Measurements from ENCODE around the gene DOK3.
A peak's percentile ranks its signal among the peaks of the same experiment; 100 is the strongest.
"Not testable (repeated sequence)": the region's sequence is repeated elsewhere in the genome, so short reads cannot be mapped to it uniquely, and the experiment has no call there.

DOK3 gene

GRCh38 chr5:177534433-177534832 is 24.8 kb upstream of the DOK3 start:
- DNase-seq: not testable (repeated sequence)

GRCh38 chr5:177531209-177531940 is 21.7 kb upstream of the DOK3 start:
- no peak for DNase-seq

- no peak for DNase-seq
These were observed 21.0 kb upstream of the DOK3 start for GRCh38 chr5:177530638-177531037.

GRCh38 chr5:177529247-177530203 is 19.9 kb upstream of the DOK3 start:
- no peak for DNase-seq

GRCh38 chr5:177528631-177529030 is 19.0 kb upstream of the DOK3 start:
- DNase-seq: no peak

- no peak for DNase-seq
These were observed 18.0 kb upstream of the DOK3 start for GRCh38 chr5:177527595-177527994.

- DNase-seq: no peak
These were observed 17.2 kb upstream of the DOK3 start for GRCh38 chr5:177526791-177527190.

GRCh38 chr5:177526191-177526590 is 16.6 kb upstream of the DOK3 start:
- DNase-seq: no peak

GRCh38 chr5:177524941-177525655 is 15.5 kb upstream of the DOK3 start:
- DNase-seq: no peak

GRCh38 chr5:177524539-177524900 is 14.9 kb upstream of the DOK3 start:
- no peak for DNase-seq

- DNase-seq: no peak
These were observed 14.3 kb upstream of the DOK3 start for GRCh38 chr5:177523711-177524538.

- no peak for DNase-seq
These were observed 11.4 kb upstream of the DOK3 start for GRCh38 chr5:177520916-177521513.

GRCh38 chr5:177520271-177520670 is 10.6 kb upstream of the DOK3 start:
- no peak for DNase-seq

GRCh38 chr5:177519463-177520235 is 10.0 kb upstream of the DOK3 start:
- no peak for DNase-seq

- DNase-seq: peak; percentile 91
These were observed 7.3 kb upstream of the DOK3 start, which contains the start of gene DDX41 for GRCh38 chr5:177516601-177517568. Gene DDX41 (minus strand): TSS chr5:177516961. CDS start chr5:177516945, 16 bp downstream.

GRCh38 chr5:177515580-177515979 is 6.0 kb upstream of the DOK3 start:
- DNase-seq: no peak

GRCh38 chr5:177514541-177514940 is 4.9 kb upstream of the DOK3 start:
- no peak for DNase-seq

- no peak for DNase-seq
These were observed 3.9 kb upstream of the DOK3 start for GRCh38 chr5:177513500-177513899.

- no peak for DNase-seq
These were observed 3.2 kb upstream of the DOK3 start for GRCh38 chr5:177512736-177513380.

All from NCI-H1048 (cell line).